Right cardiac atrium (tissue), 5 donors: ENCODE results near the gene GTF3A. TPM values are rescaled to one million over a fixed set of nuclear protein-coding genes. Genes with fewer than 3 reads are reported as not detected.
"Not testable (repeated sequence)": the region's sequence is repeated elsewhere in the genome, so short reads cannot be mapped to it uniquely, and the experiment has no call there.

Experiments
- ATAC-seq, 2 donors: fragments of 200-7000 bp; cut with Tn5 transposase; one replicate each; pipeline versions ENCODE4 v1.8.0 to v1.9.1; 2020; ENCODE audit warnings: moderate library complexity in 2 of 2, mild to moderate bottlenecking in 1 of 2
- DNase-seq, 3 donors: peaks; one replicate each; pipeline ENCODE4 v3.0.0-alpha.2; 2020
- H3K27ac ChIP-seq: one replicate; pipeline ENCODE4 v1.5.1; 2013; ENCODE audit warnings: mild to moderate bottlenecking, low read length, control low read depth, moderate library complexity
- H3K27me3 ChIP-seq: one replicate; pipeline ENCODE4 v1.6.1; 2013; ENCODE audit not compliant: control insufficient read depth, insufficient read depth
- H3K4me1 ChIP-seq: one replicate; pipeline ENCODE4 v1.6.1; 2013; ENCODE audit warnings: low read length; ENCODE audit not compliant: control insufficient read depth, insufficient read depth
- H3K4me3 ChIP-seq: one replicate; pipeline ENCODE4 v1.5.1; 2013; ENCODE audit warnings: low read length, control low read depth
- H3K9me3 ChIP-seq: one replicate; pipeline ENCODE4 v1.6.1; 2013; ENCODE audit warnings: low read length; ENCODE audit not compliant: control insufficient read depth
- WGBS: extraction: QIAGEN DNeasy Blood & Tissue Kit; methylation state at CpG from one replicate; pipeline ENCODE4 v1.1.7; 2013; 5-methylcytosine and 5-hydroxymethylcytosine counted together
- intact Hi-C, 4 donors: fragments of 100-400 bp; cut with DNase I; formaldehyde crosslinking; loops; one replicate each; pipeline versions ENCODE4 v1.11.0 to v1.14.0; 2022 to 2023
- polyA plus RNA-seq: library from polyadenylated mRNA; stranded (reverse); fragments of 200-250 nt; gene quantifications from one replicate; pipeline ENCODE4 v1.2.3, GENCODE V29; 2013
- total RNA-seq, 4 donors: library from RNA; stranded (reverse); fragmentation: NEBNext Ultra II Directional; extraction: Animal tissue kit (Norgen Biotek cat#: 25700); gene quantifications; one replicate each; pipeline ENCODE4 v1.2.1, GENCODE V29; 2021
- donor health status: healthy with polysubstance abuse.
- donor health status: DM: no; HTN: yes; CAD: no.
- donor health status: DM: no; HTN: no; CAD: no.
- donor health status: DM: no; HTN: yes; CAD: no; lungs with severe emphysema.
- donor health status: DM: yes; HTN: yes; CAD: no.

The GTF3A gene
- total and polyA plus RNA-seq, 5 donors, result 149 to 366 (median 201) TPM

DNA sequence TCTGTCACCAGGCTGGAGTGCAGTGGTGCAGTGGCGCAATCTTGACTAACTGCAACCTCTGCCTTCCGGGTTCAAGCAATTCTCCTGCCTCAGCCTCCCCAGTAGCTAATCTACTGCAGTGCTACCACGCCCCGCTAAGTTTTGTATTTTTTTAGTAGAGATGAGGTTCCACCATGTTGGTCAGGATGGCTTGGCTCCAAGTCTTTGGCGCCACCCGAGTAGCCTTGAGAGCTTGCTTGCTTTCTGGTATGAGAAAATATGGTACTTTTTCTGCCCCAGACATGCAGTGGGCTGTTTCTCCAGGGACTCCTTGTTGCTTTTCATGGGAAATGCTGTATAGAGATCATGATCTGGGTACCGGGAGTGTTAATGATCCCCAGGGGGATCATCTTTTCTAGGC, 34.5 kb upstream of the GTF3A start:
- 81% methylated on average over 7 of the region's 7 CpGs for WGBS
- H3K27me3 ChIP-seq, result no peaks in the 10 kb centered on the region

DNA sequence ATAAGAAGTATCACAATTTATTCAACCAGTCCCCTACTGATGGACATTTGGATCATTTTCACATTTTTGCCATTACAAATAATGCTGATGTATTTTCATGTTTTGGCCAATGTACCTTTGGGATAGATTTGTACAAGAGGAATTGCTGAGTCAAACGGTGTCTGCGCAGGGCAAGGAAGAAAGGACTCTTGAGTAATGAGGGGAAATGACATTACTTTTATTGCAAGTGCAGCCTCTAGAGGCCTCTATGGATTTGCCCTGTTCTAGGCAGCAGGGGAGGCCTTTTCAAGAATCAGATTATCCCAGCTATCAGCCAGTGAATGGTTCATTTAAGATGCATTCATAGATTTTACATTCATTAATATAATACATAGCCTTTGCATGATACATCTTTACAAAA, 32.9 kb upstream of the GTF3A start:
- DNase-seq, result no peak
- Histone ChIP-seq H3K27ac (no peak overlapping the region), H3K4me3 (no peak overlapping the region), H3K4me1 (no peaks in the 10 kb centered on the region), H3K27me3 (no peaks in the 10 kb centered on the region), H3K9me3 (no peaks in the 10 kb centered on the region)
- intact Hi-C loops, result no loop called here
- 69% methylated on average over 2 of the region's 2 CpGs for WGBS
- no peak for ATAC-seq

More for the DNA sequence above, 34.5 kb upstream of the GTF3A start:
- Histone ChIP-seq H3K27ac (no peak overlapping the region), H3K4me3 (no peak overlapping the region), H3K9me3 (no peaks in the 10 kb centered on the region), H3K4me1 (no peaks in the 10 kb centered on the region)
- intact Hi-C loops, result no loop called here
- DNase-seq (no peak), ATAC-seq (no peak)

DNA sequence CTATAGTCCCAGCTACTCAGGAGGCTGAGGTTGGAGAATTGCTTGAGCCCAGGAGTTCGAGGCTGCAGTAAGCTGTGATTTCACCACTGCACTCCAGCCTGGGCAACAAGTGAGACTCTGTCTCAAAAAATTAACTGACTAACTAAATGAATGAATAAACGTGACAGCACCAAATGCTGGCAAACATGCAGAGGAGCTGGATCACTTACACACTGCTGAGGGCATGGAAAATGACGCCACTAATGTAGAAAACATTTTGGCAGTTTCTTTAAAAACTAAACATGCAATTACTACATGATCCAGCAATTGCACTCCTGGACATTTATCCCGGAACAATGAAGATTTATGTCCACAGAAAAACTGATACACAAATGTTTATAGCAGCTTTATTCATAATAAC, 31.3 kb upstream of the GTF3A start:
- DNase-seq (no peak), ATAC-seq (no peak)
- Histone ChIP-seq H3K27ac (no peak overlapping the region), H3K4me3 (no peak overlapping the region), H3K4me1 (no peaks in the 10 kb centered on the region), H3K9me3 (no peaks in the 10 kb centered on the region), H3K27me3 (no peaks in the 10 kb centered on the region)
- intact Hi-C loops, result no loop called here
- WGBS, result 64% methylated on average over 4 of the region's 4 CpGs

DNA sequence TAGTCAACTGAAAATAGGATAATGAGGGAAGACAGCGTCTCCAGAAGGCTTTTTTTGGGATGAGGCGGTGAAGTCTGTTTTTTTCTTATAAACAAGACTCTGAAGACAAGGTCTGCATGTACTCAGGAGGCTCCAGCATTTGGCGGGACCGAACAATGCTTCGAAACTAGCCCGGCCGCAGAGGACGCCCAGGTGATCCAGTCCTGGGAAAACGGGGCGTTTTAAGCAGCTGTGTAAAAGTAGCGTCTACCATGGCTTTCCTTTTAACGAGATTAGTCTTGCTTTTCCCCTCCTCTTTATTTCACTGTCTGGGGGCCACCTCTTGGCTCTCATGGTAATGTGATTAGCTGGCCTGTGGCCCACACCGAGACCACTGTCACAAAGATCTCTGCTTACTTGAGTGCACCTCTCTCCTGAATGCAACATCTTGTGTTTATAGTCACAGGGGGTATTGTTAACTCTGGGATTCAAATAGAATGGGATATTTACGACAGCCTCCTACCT, 29.4 kb upstream of the GTF3A start:
- H3K27ac ChIP-seq, result no peak overlapping the region
- H3K4me3 ChIP-seq, result no peak overlapping the region
- no peak for ATAC-seq
- no peaks in the 10 kb centered on the region for H3K9me3 ChIP-seq
- no peaks in the 10 kb centered on the region for H3K4me1 ChIP-seq
- intact Hi-C loops, result no loop called here
- 81% methylated on average over 14 of the region's 14 CpGs for WGBS
- DNase-seq, result no peak
- no peaks in the 10 kb centered on the region for H3K27me3 ChIP-seq

DNA sequence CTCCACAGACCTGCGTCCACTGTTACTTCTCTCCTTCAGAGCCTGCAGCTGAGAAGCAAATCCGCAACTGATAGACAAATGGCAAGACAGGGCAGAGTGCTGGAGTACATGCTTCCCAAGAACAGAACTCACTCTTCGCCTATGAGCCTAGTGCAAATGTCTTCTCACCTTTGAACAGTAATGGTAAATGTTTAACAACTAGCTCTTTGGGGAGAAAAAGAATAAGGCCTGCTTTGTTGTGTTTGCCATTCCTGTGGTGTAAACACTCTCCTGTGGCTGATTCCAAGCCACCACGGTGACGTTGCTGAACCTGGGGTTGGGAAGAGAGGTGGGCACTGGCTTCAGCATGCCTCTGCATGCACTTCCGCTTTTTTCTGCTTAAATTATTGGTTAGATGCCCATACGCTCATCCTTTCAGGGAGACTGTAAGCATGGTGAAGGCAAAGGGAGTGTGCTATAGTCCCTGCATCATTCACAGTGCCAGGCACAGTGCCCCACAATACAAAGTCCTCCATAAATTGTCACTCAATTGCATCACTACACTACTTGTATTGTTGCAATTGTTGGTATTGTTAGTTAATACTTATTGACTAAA, 28.1 kb upstream of the GTF3A start:
- intact Hi-C loops, result no loop called here
- Histone ChIP-seq H3K4me1 (no peaks in the 10 kb centered on the region), H3K4me3 (no peak overlapping the region), H3K9me3 (no peaks in the 10 kb centered on the region), H3K27me3 (no peaks in the 10 kb centered on the region), H3K27ac (no peak overlapping the region)
- ATAC-seq, result no peak
- WGBS, result 86% methylated on average over 7 of the region's 7 CpGs
- no peak for DNase-seq

DNA sequence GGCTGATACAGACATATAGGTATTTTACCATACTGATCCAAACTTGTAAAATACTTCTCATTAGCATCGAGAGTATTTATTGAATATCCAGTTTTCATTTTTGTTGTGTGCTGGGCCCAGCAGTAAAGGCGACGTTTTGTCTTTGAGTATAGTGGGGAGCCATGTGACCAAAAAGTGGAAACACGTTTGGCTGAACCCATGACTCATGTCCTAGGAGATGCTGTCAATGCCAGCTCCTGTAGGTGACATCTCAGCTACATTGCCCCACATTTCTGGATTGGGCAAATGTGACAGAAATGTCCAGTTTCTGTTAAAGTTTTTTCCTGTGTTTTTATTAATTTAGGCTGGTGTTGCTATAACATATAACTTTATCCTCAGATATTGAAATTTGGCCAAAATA, 26.1 kb upstream of the GTF3A start:
- Histone ChIP-seq H3K27me3 (no peaks in the 10 kb centered on the region), H3K9me3 (no peaks in the 10 kb centered on the region), H3K27ac (no peak overlapping the region), H3K4me1 (no peaks in the 10 kb centered on the region), H3K4me3 (no peak overlapping the region)
- no peak for DNase-seq
- whole genome bisulfite sequencing, result 61% methylated on average over 4 of the region's 4 CpGs
- intact Hi-C loops, result no loop called here
- ATAC-seq, result no peak

DNA sequence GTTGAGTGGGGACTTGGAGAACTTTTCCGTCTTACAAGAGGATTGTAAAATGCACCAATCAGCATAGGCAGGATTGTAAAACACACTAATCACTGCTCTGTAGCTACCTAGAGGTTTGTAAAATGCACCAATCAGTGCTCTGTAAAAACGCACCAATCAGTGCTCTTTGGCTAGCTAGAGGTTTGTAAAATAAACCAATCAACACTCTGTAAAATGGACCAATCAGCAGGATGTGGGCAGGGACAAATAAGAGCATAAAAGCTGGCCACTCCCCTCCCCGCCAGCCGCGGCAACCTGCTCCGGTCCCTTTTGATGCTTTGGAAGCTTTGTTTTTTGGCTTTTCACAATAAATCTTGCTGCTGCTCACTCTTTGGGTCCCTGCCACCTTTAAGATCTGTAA, 24.0 kb upstream of the GTF3A start:
- H3K4me3 ChIP-seq, H3K27me3 ChIP-seq, H3K9me3 ChIP-seq, intact Hi-C loops, ATAC-seq, H3K27ac ChIP-seq, DNase-seq, H3K4me1 ChIP-seq: not testable (repeated sequence)
- 78% methylated on average over 6 of the region's 6 CpGs for WGBS

DNA sequence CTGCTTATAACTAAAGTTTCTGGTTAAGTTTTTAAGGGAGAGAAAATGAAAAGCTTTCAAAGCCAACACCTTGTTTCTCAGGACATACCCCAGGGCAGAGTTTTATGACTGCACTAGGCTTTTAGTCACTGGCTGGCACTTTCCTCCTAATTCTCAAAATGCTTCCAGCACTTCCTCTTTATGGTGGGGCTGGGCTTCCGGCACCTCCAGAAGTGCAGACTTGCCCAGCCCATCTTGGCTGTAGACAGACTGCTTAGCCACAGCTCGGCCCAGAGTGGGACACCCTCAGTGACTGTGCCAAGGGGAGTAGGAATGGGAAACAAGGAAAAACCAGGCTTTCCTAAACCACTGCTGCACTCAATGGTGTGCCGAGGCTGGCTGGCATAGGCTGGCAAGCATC, 23.2 kb upstream of the GTF3A start:
- DNase-seq (peak; percentile 33 to 69 (median 58)), ATAC-seq (peak; percentile 58 to 70)
- Histone ChIP-seq H3K4me3 (no peak overlapping the region), H3K9me3 (no peaks in the 10 kb centered on the region), H3K4me1 (no peaks in the 10 kb centered on the region), H3K27me3 (no peaks in the 10 kb centered on the region), H3K27ac (no peak overlapping the region)
- 45% methylated on average over 3 of the region's 3 CpGs for WGBS
- intact Hi-C loops, result no loop called here

DNA sequence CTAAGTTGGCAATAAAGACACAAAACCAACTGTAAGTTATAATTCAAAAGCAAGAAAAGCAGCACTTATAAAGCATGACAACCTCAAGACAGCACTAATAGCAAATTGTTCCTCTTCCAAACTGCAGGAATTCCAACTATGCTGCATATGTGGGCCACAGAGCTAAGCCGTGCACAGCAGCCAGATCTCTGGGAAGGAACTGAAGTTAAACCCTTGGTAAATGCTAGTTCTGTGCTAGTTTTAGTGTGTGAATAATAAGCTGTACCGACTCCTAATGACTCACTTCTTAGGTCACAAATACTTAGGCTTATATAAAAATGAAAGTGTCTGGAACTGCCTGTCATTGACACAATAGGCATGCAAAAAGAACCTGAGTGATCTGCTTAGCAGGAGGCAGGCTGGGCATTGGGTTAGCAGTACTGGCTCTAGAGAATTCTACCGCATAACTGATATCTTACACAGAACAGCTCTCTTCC, 21.2 kb upstream of the GTF3A start:
- Histone ChIP-seq H3K9me3 (no peaks in the 10 kb centered on the region), H3K27me3 (no peaks in the 10 kb centered on the region), H3K27ac (no peak overlapping the region), H3K4me3 (no peak overlapping the region), H3K4me1 (no peaks in the 10 kb centered on the region)
- ATAC-seq (peak; percentile 56 to 60), DNase-seq (no peak)
- intact Hi-C loops, result no loop called here
- 21% methylated on average over 3 of the region's 3 CpGs for WGBS

DNA sequence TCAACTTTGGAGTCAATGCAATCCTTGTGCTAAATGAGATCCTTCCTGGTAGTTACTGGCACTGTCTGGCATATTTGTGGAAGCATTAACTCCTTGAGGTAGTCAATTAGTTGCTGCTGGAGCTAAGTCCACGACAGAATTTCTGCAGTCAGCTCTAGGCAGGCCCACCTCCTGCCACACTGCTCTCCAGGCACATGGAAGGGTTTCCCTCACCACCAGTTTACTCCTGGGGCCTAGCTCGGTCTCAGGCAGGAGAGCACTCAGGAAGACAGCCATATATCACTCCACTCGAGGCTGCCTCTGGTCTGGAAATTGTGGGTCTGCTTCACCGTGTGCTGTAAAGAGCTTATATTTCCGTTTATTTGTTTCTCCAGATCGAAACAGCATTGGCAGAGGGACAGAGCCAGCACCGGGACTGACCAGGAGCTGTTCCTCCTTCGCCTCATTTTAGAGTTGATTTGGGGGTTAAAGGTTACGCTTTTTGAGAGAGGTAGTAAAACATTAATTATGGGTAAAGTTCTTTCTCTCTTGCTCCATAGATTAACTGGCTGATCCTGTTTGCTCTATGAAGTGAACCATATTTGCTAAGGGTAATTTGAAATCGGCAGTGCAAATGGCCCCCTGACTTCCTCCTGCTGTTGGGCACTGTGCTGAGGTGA, 20.6 kb upstream of the GTF3A start:
- WGBS, result 59% methylated on average over 10 of the region's 10 CpGs
- H3K4me3 ChIP-seq, result no peak overlapping the region
- no peak for DNase-seq

DNA sequence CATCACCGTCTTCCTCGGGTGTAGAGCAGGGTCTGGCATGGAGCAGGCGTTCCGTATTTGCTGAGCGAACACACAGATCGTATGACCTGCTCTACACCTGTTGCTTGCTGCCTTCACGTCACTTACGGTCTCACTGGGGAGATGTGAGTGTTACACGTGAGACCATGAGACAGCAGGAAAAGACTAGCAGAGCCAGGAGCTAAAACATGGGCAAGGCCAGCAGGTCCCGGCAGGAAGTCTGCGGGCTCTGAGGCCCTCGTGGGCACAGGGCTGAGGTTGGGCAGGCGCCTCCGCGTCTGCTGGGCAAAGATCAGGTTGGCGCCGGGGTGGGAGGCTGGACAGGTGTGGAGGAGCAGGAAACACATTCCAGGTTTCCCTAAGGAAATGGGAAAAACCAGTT, 19.7 kb upstream of the GTF3A start:
- Histone ChIP-seq H3K27ac (no peak overlapping the region), H3K9me3 (no peaks in the 10 kb centered on the region), H3K4me1 (no peaks in the 10 kb centered on the region), H3K27me3 (no peaks in the 10 kb centered on the region), H3K4me3 (no peak overlapping the region)
- 86% methylated on average over 17 of the region's 17 CpGs for WGBS
- no peak for ATAC-seq
- no peak for DNase-seq
- intact Hi-C loops, result no loop called here

More for the DNA sequence above, 20.6 kb upstream of the GTF3A start:
- Histone ChIP-seq H3K27ac (peak overlapping the region; percentile 30), H3K9me3 (no peaks in the 10 kb centered on the region), H3K4me1 (no peaks in the 10 kb centered on the region), H3K27me3 (no peaks in the 10 kb centered on the region)
- intact Hi-C loops, result no loop called here
- ATAC-seq, result peak in 1 of 2 donors; percentile 9
